SK-MEL-5 (cell line): Measurements from ENCODE around the gene LRRC74B. TPM values are rescaled to one million over a fixed set of nuclear protein-coding genes. Genes with fewer than 3 reads are reported as not detected.
A peak's percentile ranks its signal among the peaks of the same experiment; 100 is the strongest.

Source experiments
- DNase-seq: peaks from one replicate; pipeline ENCODE4 v3.0.0-alpha.2; 2016; ENCODE audit warnings: low read depth, low spot score
- in situ Hi-C: cut with HindIII; loops from 2 replicates; pipeline ENCODE4 v1.10.0; 2016; ENCODE audit warnings: low sequenced_read_pairs, high pct_unique_total_duplicates, low pct_unique_long_range_greater_than_20kb
- total RNA-seq: library from RNA; depleted of rRNA; stranded (reverse); fragments of >200 nt; shearing (Covaris generic); gene quantifications from 2 replicates; pipeline ENCODE4 v1.2.3, GENCODE V29; 2014

The LRRC74B gene
- total RNA-seq, 1 experiment from 2014 or later, result 0.03 TPM

DNA sequence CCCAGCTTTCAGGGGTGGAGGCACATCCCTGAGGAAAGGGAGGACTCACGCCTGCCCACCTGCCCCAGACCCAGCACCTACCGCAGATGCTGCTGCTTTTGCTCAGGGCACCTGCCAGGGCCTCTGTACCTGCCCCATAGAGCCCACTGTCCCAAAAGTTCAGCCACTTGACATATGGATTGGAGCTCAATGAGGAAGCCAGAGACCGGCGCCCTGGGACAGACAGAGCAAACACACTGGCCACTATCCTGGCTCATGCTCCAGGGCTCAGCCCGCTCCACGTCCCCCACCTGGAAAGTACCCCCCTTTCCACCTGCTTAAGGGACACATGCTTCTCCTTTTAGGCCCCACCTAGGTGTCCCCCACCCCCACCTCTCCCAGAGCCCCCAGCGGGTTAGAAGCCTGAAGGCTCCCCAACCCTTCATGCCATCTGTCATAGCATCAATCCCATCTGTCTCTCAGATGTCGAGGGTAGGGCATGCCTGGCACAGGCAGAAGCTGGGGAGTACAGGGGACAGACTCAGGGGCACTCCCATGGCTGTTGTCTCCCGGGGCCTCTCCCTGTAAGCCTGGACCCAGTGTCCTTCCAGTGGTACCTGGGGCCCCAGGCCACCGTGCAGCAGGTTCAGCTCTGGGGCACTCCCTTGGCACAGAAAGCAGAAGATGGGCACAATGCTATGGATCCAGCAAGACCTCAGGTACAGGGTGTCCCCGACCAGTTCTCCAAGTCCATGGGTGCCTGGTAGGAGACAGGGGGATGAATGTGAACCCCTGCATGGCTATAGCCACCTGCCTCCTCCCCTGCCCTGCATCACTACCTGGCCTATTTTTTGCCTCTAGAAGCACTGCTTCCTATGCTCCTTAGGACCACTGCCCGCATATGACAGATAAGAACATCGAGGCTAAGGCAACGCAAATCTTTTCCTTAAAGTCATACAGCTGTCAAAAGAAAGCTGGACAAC, 33.0 kb upstream of the LRRC74B start:
- in situ Hi-C loops, result no loop called here
- no peak for DNase-seq

DNA sequence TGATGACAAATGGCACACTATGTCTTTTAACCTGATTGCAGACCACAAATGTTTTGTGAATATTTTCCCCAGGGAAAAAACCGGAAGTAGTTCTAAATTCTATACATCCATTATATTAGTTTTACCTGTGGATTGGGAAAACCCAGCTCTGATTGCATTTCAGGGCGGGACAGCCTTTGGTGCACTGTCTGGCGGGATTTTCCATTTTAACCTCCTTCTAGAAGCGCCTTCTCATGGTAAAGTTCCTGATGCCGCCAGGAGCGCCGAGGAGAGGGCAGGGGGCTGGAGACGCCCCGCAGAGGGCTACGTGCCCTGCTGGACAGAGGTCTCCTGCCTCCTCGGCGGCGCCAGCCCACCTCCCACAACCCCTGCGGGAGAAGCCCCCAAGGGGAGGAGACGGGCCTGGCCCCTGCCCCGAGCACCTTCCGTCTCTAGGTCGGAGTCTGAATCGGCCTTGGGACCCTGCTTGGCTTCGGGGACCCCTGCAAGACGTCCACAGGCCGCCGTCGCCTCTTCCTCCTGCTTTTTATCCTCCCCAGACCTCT, 32.0 kb upstream of the LRRC74B start:
- DNase-seq, result no peak
- in situ Hi-C loops, result no loop called here

DNA sequence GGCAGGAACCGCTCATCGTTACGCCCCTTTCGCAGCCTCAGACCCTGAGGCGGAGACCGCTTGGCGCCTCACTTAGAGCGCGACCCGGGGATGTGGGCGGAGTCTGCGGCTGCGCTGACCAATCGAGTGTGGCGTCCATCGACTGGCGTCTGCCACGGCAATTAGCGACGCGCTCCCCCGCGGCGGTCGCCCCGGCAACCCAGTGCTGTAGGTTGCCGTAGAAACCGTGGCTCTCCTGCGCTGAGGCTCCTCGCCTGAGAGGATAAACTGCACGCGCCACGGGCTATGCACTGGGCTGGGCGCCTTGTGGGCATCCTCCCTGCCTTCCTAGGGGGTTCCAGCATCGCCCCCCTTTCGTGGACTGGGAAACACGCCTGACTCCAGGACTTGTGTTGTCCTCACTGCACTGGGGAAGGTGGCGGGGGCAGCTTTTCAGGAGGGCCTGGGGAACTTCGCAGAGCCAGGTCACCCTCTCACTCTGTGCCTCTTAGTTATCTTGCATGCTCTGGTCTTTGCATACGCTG, 31.5 kb upstream of the LRRC74B start:
- DNase-seq, result peak; percentile 89
- in situ Hi-C loops, result no loop called here

DNA sequence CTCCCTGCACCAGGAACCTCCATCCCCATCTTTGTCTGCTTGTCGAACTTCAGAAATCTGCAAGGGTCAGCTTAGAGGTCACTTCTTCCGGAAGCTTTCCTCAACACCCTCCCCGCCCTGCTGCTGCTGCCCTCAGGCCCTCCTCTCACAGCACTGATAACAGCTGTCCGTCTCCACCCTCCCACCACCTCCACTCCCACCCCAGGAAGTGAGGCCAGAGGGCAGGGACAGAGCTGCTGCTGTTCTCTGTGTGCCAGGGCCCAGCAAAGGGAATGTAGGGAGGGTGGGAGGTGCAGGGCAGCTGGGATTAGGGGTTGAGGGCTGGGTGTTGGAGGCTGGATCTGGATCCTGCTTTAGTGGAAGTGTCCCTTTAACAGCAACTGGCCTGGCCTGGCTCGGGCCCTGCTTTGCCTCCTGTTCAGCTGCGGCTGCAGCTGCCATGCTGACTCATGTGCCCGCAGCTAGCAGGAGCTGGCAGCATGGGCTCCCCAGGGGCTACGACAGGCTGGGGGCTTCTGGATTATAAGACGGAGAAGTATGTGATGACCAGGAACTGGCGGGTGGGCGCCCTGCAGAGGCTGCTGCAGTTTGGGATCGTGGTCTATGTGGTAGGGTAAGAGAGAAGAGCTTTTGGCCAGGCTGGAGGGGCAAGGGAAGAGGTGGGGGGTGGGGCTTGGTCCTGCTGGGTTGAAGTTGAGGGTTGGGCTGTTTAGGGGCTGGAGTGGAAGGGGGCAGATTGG, 30.9 kb upstream of the LRRC74B start, which contains the start of gene P2RX6:
Gene P2RX6 (plus strand): TSS at position 440 of the 740 bp plus-strand sequence. CDS start 10 bp downstream, at position 450.
- peak; percentile 74 for DNase-seq
- in situ Hi-C loops, result no loop called here

DNA sequence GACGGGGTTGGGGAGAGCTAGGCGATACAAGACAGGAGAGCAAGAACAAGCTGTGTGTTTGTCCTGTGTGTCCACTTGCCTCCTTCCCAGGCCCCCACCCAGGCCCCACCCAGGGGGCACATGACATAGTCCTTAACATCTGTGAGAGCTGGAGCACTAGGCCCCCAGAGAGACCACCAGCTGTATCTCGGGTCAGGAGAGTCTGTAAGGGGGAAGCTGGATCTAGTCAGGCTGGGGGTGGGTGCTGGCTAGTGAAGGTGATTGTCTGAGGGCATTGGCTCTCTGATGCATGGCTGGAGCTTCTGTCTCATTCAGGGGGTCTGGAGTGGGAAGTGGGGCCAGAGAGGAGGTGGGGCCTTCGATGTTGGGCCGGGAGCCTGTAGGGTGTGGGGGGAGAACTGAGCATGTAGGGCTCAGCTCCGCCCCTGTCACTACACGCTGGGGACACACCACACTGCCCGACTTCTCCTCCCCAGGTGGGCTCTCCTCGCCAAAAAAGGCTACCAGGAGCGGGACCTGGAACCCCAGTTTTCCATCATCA, 30.2 kb upstream of the LRRC74B start:
- DNase-seq, result no peak
- in situ Hi-C loops, result no loop called here

DNA sequence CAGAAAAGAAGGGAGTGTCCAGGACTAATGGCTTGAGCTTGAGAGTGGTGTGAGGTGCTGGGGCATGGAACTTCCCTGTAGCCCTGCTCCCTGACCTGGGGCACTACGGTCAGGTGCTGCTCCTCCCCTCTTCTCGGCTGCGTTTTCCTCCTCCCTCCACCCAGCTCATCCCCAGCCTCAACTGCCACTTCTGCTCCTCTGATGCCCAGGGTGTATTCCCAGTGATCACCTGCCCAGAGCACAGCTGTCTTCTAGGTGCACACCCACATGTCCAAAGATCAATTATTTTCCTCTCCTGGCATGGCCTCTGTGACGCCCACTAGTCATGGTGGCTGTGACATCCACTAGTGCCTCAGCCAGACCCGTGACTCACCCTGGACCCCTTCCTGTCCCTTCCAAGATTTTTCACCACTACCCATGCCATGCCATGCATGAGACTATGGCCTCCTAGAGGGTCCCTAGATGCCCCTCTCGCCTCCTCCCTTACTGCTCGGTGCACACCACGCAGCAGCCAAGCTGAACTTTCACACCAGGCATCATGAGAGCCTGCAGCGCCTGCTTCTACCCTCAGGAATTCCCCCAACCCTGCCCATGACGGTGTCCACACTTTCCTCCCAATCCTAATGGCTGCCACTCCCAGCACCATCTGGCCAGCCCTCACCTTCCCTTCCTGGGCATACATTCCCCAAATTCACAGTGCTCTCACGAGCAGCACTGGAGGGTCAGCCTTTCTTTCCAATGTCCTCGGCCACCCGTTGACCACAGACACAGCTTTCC, 28.9 kb upstream of the LRRC74B start:
- DNase-seq, result no peak
- in situ Hi-C loops, result no loop called here

DNA sequence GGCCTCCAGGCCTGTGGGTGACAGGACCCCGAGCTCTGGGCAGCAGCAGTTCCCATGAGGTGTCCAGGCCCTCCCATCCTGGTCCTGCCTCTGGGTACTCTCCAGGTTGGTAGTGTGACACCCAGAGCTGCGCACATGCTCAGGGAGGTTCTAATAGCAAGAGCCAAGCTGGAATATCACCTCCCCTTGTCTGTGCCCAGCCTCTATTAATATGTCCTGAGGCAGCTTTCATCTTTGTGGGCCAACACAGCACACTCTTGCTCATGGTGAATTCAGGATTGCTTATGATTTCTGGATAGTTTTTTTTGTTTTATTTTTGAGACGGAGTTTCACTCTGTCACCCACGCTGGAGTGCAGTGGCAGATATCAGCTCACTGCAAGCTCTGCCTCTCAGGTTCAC, 27.4 kb upstream of the LRRC74B start:
- DNase-seq, result no peak
- in situ Hi-C loops, result no loop called here

DNA sequence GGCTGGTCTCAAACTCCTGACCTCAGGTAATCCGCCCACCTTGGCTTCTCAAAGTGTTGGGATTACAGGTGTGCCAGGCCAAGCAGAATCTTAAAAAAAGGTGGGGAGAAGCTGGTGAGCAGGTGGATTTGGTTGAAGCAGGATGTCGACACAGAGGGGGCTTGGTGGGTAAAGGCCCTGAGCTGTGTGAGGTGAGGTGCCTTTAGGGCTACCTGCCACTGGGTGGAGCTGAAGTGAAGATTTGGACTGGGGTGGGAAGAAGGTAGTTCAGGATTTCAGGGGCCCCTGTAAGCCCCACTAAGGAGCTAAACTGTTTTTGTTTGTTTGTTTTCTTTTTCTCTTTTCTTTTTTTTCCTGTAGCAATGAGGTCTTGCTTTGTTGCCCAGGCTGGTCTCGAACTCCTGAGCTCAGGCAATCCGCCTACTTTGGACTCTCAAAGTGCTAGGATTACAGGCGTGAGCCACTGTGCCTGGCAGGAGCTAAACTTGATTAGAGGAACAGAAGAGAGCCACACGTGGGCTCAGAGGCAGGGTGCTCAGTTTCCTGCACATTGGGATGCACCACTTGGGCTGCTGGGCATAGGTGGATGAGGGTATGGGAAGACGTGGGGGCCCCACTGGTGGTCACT, 24.8 kb upstream of the LRRC74B start:
- peak; percentile 51 for DNase-seq
- in situ Hi-C loops, result no loop called here

DNA sequence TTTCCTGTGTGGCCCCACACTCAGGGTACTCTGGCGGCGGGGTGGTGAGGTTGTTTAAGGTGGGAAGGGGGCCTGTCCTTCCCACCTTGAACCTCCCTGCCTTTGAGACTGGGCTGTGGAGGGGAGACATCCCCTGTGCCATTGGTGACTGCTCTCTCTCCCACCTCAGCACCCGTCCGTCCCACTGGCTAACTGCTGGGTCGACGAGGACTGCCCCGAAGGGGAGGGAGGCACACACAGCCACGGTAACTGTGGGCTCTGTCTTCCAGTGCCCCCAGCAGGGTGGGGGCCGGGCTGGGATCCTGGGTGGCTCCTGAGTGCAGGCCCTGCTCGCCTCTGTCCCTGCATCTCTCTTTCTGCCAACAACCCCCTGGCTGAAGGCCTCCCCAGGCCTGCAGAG, 23.2 kb upstream of the LRRC74B start:
- in situ Hi-C loops, result no loop called here
- DNase-seq, result no peak

DNA sequence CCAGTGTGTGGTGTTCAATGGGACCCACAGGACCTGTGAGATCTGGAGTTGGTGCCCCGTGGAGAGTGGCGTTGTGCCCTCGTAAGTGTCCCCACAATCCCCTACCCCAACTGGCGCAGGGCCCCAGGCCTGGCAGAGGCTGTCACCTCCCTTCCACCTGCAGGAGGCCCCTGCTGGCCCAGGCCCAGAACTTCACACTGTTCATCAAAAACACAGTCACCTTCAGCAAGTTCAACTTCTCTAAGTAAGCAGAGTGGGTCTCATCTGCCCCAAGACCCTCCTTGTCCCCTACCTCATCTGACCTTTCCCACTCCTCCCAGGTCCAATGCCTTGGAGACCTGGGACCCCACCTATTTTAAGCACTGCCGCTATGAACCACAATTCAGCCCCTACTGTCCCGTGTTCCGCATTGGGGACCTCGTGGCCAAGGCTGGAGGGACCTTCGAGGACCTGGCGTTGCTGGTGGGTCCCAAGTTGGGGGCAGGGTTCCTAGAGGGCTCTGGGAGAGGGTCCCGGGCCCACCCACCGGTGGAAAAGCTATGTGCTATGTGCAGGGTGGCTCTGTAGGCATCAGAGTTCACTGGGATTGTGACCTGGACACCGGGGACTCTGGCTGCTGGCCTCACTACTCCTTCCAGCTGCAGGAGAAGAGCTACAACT, 22.7 kb upstream of the LRRC74B start:
- in situ Hi-C loops, result no loop called here
- no peak for DNase-seq

DNA sequence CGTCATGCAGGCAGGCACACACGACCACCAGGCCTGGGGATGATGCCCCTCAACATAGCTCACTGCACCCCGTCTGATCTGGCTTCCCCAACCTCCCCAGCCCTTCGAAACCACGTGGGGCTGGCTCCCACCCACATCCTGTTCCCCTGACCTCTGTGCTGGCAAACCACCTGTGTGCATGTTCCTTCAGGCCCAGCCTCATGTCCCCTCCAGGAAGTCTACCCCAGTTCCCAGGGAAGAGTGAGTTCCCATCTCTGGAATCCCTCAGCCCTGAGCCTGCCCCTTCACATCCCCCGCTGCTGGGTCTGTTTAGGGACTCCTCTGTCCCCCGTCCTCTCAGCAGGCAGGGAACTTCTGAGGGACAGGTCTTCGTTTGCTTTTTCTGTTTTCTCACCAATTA, 20.5 kb upstream of the LRRC74B start:
- DNase-seq, result no peak
- in situ Hi-C loops, result no loop called here

DNA sequence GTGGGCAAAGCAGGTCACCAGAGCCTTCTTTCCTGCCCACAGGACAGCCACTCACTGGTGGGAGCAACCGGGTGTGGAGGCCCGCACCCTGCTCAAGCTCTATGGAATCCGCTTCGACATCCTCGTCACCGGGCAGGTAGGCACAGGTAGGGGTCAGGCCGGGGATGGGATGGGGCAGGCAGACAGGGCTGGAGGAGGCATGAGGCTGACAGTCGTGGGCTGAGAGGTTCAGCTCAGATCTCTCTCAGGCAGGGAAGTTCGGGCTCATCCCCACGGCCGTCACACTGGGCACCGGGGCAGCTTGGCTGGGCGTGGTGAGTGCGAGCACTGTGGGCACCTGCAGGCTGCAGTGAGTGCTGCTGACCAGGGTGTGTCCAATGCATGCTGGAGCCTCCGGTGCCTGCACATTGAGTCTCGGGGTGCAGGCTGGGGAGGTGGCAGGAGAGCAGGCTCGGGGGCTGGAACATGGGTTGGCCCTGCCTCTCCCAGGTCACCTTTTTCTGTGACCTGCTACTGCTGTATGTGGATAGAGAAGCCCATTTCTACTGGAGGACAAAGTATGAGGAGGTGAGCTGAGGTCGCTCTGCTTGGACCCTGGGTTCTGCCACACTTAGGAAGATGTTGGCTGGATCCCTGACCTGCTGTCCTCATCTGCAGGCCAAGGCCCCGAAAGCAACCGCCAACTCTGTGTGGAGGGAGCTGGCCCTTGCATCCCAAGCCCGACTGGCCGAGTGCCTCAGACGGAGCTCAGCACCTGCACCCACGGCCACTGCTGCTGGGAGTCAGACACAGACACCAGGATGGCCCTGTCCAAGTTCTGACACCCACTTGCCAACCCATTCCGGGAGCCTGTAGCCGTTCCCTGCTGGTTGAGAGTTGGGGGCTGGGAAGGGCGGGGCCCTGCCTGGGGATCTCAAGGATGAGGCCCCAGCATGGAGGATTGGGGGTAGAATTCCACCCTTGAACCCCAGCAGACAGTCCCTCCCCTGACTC, 19.7 kb upstream of the LRRC74B start:
- in situ Hi-C loops, result no loop called here
- DNase-seq, result no peak

DNA sequence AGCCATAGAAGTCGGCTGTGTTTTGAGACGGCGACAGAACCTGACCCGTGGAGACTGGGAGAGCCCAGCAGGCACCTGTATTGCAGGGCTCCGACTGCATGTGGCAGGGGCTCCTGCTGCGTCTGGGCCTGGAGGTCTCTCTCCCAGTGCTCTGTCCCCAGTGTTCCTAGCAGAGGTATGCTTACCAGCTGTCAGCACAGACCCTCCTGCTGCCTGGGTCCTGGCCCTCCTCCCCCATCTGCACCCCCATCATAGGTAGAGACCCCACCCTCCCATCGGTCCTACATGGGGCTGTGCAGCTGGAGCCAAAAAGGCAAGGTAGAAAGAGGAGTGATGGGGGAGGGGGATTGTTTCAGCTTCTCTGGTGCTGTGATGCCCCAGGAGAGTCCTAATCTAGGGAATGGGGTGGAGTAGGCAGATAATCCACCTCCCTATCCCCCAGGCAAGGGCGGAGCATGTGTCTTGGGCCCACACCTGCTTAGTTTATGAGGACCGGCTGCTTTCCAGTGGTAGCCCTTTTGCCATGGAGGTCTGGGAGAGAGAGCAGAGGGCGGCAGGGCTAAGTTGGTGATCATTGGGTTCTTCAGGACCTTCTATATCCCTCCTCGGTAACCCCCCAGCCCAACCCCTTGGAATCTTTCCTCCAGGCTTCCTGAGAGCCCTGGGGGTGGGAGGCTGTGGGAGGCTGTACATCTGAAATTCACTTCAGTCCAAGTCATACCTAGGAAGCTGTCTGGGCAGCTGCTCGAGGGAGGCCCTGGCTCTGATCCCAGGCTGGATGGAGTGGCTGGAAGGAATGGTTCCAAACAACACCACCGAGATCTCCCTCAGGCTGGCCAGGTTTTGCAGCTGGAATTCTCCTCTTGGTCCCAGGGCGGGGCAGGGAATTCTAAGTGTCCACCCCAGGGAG, 18.7 kb upstream of the LRRC74B start:
- no peak for DNase-seq
- in situ Hi-C loops, result no loop called here
